Measurements from ENCODE around the gene TRAF4. TPM values are rescaled to one million over a fixed set of nuclear protein-coding genes. Genes with fewer than 3 reads are reported as not detected.

TRAF4 gene
- total RNA-seq, 4 donors from 2014 or later, result 3.4 to 10.8 (median 4.7) TPM

DNA sequence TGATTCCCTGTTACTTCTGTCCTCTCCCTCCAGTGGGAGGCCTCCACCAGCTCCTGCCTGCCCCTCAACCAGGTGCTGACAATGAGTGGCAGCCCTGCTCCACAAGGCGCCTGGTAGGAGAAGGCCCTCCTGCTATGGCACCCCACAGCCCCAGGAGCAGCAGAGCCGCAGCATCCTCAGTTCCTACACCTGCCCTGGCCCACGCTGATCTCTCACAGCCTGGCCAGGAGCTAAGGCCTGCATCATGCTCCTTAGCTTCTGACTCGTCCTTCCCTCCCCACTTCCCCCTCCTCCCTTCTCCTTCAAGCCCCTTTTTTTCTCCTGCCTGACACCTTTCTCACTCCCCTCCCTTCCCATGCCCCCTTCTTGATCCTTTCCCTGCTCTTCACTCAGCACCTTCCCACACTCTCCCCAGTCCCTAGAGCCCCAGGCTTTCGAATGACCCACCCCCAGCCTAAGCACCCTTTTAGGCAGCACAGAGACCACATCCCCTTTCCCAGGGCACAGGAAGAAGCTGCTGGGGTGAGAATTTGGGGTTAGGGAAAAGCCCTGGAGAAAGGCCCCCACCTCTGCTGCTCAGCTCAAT is 38.6 kb upstream of the TRAF4 start:
- no peaks in the 10 kb centered on the region for H3K9me3 ChIP-seq
- no peak overlapping the region for H3K4me3 ChIP-seq
- 61% methylated on average over 3 of the region's 5 CpGs; no CpG with 5 or more reads in 1 of the 2 donors for WGBS, 2 donors (ENCODE audit: low coverage in 1 of 2)
- no peak overlapping the region for H3K27ac ChIP-seq
- no peaks in the 10 kb centered on the region for H3K27me3 ChIP-seq
- peaks cover 0 to 9% (median 0%) of the 10 kb centered on the region in 3 donors for H3K4me1 ChIP-seq
- TF ChIP-seq POLR2A (IDR thresholded peaks at IDR 0.05), result no peak
- TF ChIP-seq POLR2AphosphoS5 (IDR thresholded peaks at IDR 0.05), result no peak
- TF ChIP-seq, protein P1, sequence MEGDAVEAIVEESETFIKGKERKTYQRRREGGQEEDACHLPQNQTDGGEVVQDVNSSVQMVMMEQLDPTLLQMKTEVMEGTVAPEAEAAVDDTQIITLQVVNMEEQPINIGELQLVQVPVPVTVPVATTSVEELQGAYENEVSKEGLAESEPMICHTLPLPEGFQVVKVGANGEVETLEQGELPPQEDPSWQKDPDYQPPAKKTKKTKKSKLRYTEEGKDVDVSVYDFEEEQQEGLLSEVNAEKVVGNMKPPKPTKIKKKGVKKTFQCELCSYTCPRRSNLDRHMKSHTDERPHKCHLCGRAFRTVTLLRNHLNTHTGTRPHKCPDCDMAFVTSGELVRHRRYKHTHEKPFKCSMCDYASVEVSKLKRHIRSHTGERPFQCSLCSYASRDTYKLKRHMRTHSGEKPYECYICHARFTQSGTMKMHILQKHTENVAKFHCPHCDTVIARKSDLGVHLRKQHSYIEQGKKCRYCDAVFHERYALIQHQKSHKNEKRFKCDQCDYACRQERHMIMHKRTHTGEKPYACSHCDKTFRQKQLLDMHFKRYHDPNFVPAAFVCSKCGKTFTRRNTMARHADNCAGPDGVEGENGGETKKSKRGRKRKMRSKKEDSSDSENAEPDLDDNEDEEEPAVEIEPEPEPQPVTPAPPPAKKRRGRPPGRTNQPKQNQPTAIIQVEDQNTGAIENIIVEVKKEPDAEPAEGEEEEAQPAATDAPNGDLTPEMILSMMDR (IDR thresholded peaks at IDR 0.05), result no peak
- no peak for TF ChIP-seq EP300 (IDR thresholded peaks at IDR 0.05)
- H3K36me3 ChIP-seq, result peaks cover 0 to 55% of the 10 kb centered on the region in 2 donors
- no peak for ATAC-seq

DNA sequence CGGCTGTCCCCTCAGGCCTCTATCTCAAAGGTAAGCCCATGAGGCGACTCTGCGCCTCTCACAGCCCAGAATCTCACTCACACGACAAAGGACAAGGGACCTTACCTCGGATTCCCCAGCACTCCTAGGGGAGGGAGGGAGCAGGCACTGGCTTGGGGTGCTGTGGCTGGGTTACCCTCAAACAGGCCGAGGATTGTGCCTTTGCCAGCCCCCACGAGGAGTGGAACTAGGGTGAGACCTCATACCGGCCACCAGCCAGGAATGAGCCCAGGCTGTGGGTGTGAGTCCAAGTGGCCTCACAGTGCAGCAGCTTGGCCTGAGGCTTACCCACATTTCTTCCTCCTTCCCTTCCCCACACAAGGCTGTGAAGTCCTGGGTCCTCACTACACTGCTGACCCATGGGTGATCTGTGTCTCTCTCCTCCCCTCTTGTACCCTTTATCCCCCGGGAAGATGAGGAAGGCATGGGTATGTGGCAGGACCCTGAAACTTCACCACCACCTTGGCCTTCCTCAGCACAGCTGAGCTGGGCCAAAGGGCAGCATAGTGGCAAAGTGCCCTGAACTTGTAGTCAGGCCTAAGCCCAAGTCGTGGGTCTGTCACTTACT is 38.0 kb upstream of the TRAF4 start:
- no peaks in the 10 kb centered on the region for H3K9me3 ChIP-seq
- H3K4me3 ChIP-seq, result no peak overlapping the region
- H3K36me3 ChIP-seq, result peaks cover 0 to 49% of the 10 kb centered on the region in 2 donors
- ATAC-seq, result no peak
- no peaks in the 10 kb centered on the region for H3K27me3 ChIP-seq
- H3K4me1 ChIP-seq, result peaks cover 0 to 15% (median 0%) of the 10 kb centered on the region in 3 donors
- WGBS, 2 donors (ENCODE audit: low coverage in 1 of 2), result 75 to 87% methylated on average over 3 to 4 of the region's 10 CpGs
- TF ChIP-seq POLR2AphosphoS5 (IDR thresholded peaks at IDR 0.05) (no peak), POLR2A (IDR thresholded peaks at IDR 0.05) (no peak), EP300 (IDR thresholded peaks at IDR 0.05) (no peak)
- TF ChIP-seq, protein P1 (IDR thresholded peaks at IDR 0.05), result no peak
- no peak overlapping the region for H3K27ac ChIP-seq

DNA sequence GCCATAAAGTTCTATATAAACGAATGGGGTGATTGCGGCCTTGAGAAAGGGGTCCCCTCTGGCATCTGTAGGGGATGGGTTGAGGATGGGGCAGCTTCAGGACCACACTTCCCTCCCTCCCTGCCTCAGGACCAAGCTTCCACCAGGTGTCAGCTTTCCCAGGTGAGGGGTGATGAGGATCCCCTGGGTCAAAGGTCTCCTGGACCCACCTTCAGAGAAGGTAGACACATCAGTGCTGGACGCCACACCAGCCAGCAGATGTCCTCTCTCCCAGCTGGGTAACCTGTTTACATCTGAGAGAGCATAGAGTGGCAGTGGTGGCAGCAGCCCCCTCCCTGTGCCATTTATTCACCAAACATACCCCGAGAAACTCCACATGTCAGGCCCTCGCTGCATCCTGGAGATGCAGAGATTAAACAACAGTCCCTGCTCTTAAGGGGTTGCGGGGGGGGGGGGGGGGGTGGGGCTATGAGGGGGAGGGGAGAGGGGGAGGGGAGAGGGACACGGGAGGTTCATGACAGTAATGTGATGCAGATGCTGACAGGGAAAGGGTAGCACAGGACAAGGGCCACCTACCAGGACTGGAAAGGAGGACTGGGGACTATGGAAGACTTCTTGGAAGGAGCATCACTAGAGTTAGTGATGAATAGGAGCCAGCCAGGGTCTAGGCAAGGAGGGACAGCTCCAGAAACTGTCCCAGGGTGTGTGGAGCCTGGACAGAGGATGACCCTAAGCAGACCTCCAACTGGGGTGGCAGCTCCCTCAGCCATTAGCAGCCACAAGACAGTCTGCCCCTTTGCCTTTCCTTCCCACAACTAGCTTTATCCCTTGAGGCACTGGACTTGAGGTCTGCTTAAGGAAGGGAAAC is 37.1 kb upstream of the TRAF4 start:
- TF ChIP-seq, protein P1 (IDR thresholded peaks at IDR 0.05), result no peak
- TF ChIP-seq POLR2AphosphoS5 (IDR thresholded peaks at IDR 0.05), result no peak
- TF ChIP-seq EP300 (IDR thresholded peaks at IDR 0.05), result no peak
- no peak for TF ChIP-seq POLR2A (IDR thresholded peaks at IDR 0.05)
- H3K36me3 ChIP-seq, result peaks cover 0 to 40% of the 10 kb centered on the region in 2 donors

DNA sequence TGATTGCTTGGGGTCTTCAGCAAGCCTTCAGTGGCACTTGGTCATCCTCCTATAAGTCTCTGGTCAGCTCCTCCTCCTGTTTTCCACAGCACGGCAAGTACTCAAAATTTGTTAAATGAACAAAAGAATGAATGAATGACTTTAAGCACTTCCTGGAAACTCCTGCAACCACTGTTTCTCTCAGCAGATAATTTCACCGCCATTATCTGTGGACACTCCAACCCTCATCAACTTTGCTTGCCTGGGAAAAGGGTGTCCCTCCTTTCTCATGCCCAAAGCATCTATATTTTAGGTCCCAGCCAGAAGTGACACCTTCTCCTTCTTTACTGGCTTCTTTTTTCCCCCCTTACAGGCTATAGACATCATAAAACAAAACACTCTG is 36.5 kb upstream of the TRAF4 start:
- Histone ChIP-seq H3K4me1 (peaks cover 0 to 28% (median 3%) of the 10 kb centered on the region in 3 donors), H3K9me3 (no peaks in the 10 kb centered on the region), H3K27ac (no peak overlapping the region), H3K36me3 (peaks cover 0 to 34% of the 10 kb centered on the region in 2 donors), H3K27me3 (no peaks in the 10 kb centered on the region), H3K4me3 (no peak overlapping the region)
- WGBS, 2 donors (ENCODE audit: low coverage in 1 of 2), result 91 to 92% methylated on average over 1 to 2 of the region's 2 CpGs
- ATAC-seq, result no peak
- TF ChIP-seq, protein P1 (IDR thresholded peaks at IDR 0.05), result no peak
- TF ChIP-seq POLR2AphosphoS5 (IDR thresholded peaks at IDR 0.05), result no peak
- TF ChIP-seq EP300 (IDR thresholded peaks at IDR 0.05), result no peak

More for the DNA sequence above, 37.1 kb upstream of the TRAF4 start:
- no peak for ATAC-seq
- WGBS, 2 donors (ENCODE audit: low coverage in 1 of 2), result 57% methylated on average over 3 of the region's 7 CpGs; no CpG with 5 or more reads in 1 of the 2 donors
- Histone ChIP-seq H3K27me3 (no peaks in the 10 kb centered on the region), H3K4me3 (no peak overlapping the region), H3K4me1 (peaks cover 0 to 22% (median 0%) of the 10 kb centered on the region in 3 donors), H3K27ac (no peak overlapping the region), H3K9me3 (no peaks in the 10 kb centered on the region)
